A673 (cell line): Measurements from ENCODE around the gene TRPM3. TPM values are rescaled to one million over a fixed set of nuclear protein-coding genes. Genes with fewer than 3 reads are reported as not detected.

Experiments used
- BruUV-seq: library from RNA; stranded (reverse); fragments of 400-500 nt; replicated peaks from 2 replicates; lab custom pipeline; 2021; lab: Mats Ljungman, UMichigan
- CTCF ChIA-PET: fragments of 300-600 bp; sonication (Branson Sonifier 250); formaldehyde crosslinking; loops from one replicate; lab custom pipeline; 2022; ENCODE audit warnings: antibody characterized with exemption; lab: Charles Lee
- POLR2A ChIA-PET: fragments of 300-600 bp; sonication (Branson Sonifier 250); formaldehyde crosslinking; loops from one replicate; lab custom pipeline; 2022; ENCODE audit warnings: antibody characterized with exemption; ENCODE audit not compliant: low non-redundant PET; lab: Charles Lee
- DNase-seq: peaks from one replicate; pipeline ENCODE4 v3.0.0-alpha.2; 2015; ENCODE audit warnings: low spot score
- H3K27ac ChIP-seq: fragments of 200-600 bp; sonication (generic); 2 replicates; pipeline ENCODE4 v1.5.1; 2016; ENCODE audit warnings: mixed run types, low read depth, mild to moderate bottlenecking, mixed read lengths, antibody characterized with exemption, low read length; ENCODE audit not compliant: poor library complexity, severe bottlenecking
- H3K27me3 ChIP-seq: fragments of 200-600 bp; sonication (generic); replicated peaks from 2 replicates; pipeline ENCODE4 v1.6.1; 2017; ENCODE audit warnings: mixed run types, low read depth, mild to moderate bottlenecking, mixed read lengths, antibody characterized with exemption, low read length; ENCODE audit not compliant: insufficient read depth, poor library complexity
- H3K36me3 ChIP-seq: fragments of 200-600 bp; sonication (generic); 2 replicates; pipeline ENCODE4 v1.6.1; 2016; ENCODE audit warnings: mixed run types, mild to moderate bottlenecking, mixed read lengths, antibody characterized with exemption, low read length; ENCODE audit not compliant: insufficient read depth, poor library complexity, severe bottlenecking
- H3K4me1 ChIP-seq: fragments of 200-600 bp; sonication (generic); 2 replicates; pipeline ENCODE4 v1.6.1; 2017; ENCODE audit warnings: mixed run types, mild to moderate bottlenecking, mixed read lengths, antibody characterized with exemption, low read length; ENCODE audit not compliant: insufficient read depth, poor library complexity, severe bottlenecking
- H3K4me3 ChIP-seq: fragments of 200-600 bp; sonication (generic); 2 replicates; pipeline ENCODE4 v1.5.1; 2016; ENCODE audit warnings: low read depth, mixed run types, mild to moderate bottlenecking, mixed read lengths, low read length; ENCODE audit not compliant: poor library complexity, severe bottlenecking
- H3K9me3 ChIP-seq: fragments of 200-600 bp; sonication (generic); 2 replicates; pipeline ENCODE4 v1.6.1; 2016; ENCODE audit warnings: mixed run types, low read depth, mild to moderate bottlenecking, mixed read lengths, antibody characterized with exemption, low read length; ENCODE audit not compliant: poor library complexity, severe bottlenecking
- EZH2 ChIP-seq: fragments of 200-600 bp; sonication (generic); IDR thresholded peaks from 2 replicates; pipeline ENCODE4 v1.6.1; 2017; ENCODE audit warnings: borderline replicate concordance, low read depth, mild to moderate bottlenecking, mixed read lengths, antibody characterized with exemption, low read length; ENCODE audit not compliant: poor library complexity, severe bottlenecking
- intact Hi-C: fragments of 100-400 bp; cut with micrococcal nuclease; formaldehyde crosslinking; loops from one replicate; pipeline ENCODE4 v1.10.0; 2022; ENCODE audit not compliant: unreplicated experiment
- total RNA-seq: library from RNA; stranded (reverse); gene quantifications from 2 replicates; pipeline ENCODE4 v1.2.3, GENCODE V29; 2021
- TF ChIP-seq, protein P1 (sequence below): fragments of 300-800, 200-600 bp; sonication (generic); conservative IDR thresholded peaks from 2 replicates; pipeline ENCODE4 v1.5.1; 2017; ENCODE audit warnings: low read depth, mild to moderate bottlenecking, antibody characterized with exemption, low read length, moderate library complexity, mixed read lengths

The TRPM3 gene
- total RNA-seq, 1 experiment from 2014 or later: not detected

DNA sequence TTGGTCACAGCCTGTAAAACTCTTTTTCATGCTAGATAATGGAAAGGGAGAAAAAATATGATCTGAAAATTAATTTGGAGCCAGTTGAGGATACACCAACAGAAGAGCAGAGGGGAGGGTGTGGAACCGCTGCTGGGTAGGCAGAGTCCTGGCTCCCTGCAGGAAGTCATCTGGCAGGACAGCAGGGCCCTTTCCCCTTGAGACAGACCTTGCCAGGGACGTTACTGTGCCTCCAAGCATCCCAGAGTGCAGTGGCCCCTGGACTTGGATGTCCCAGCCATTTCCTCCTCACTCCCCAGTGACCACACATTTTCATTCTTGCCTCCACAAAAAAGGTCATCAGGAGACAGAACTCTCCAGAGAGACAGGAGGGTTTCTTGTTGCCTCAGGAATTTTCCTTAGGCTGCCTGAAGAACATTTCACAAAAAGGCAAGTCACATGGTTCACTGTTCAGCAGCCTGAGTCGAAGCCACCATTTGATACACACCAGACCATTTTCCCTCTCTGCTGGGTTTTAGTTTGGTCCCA is 5.9 kb downstream of the TRPM3 start:
- ChIA-PET CTCF (no interaction called here), POLR2A (no interaction called here)
- TF ChIP-seq, protein P1, sequence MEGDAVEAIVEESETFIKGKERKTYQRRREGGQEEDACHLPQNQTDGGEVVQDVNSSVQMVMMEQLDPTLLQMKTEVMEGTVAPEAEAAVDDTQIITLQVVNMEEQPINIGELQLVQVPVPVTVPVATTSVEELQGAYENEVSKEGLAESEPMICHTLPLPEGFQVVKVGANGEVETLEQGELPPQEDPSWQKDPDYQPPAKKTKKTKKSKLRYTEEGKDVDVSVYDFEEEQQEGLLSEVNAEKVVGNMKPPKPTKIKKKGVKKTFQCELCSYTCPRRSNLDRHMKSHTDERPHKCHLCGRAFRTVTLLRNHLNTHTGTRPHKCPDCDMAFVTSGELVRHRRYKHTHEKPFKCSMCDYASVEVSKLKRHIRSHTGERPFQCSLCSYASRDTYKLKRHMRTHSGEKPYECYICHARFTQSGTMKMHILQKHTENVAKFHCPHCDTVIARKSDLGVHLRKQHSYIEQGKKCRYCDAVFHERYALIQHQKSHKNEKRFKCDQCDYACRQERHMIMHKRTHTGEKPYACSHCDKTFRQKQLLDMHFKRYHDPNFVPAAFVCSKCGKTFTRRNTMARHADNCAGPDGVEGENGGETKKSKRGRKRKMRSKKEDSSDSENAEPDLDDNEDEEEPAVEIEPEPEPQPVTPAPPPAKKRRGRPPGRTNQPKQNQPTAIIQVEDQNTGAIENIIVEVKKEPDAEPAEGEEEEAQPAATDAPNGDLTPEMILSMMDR: no peak
- no peak for TF ChIP-seq EZH2
- H3K27ac ChIP-seq: no peak overlapping the region
- intact Hi-C loops: no loop called here
- no peaks in the 10 kb centered on the region for H3K9me3 ChIP-seq
- no peak overlapping the region for H3K4me3 ChIP-seq
- BruUV-seq: no TSS peak
- no peaks in the 10 kb centered on the region for H3K36me3 ChIP-seq
- H3K27me3 ChIP-seq: peaks cover 21% of the 10 kb centered on the region
- no peaks in the 10 kb centered on the region for H3K4me1 ChIP-seq
- DNase-seq: no peak

DNA sequence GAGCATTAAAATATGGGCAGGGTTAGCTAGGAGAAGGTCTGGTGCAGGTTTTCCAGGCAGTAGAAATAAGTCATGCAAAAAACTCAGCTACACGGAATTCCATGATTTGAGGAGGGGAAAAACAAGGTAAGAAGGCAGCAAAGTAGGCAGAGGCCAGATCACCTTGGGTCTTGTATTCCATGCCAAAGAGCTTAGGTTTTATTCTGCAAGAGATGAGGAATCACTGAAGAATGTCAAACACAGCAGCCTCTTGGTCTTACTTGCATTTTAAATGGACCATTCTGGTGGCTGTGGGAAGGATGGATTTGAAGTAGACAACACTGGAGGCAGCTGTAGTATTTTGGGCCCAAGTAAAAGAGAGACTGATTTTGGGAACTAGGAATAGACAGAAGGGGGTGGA is 8.6 kb downstream of the TRPM3 start:
- DNase-seq: no peak
- Histone ChIP-seq H3K4me3 (no peak overlapping the region), H3K9me3 (no peaks in the 10 kb centered on the region), H3K27me3 (peaks cover 8% of the 10 kb centered on the region), H3K27ac (no peak overlapping the region), H3K36me3 (no peaks in the 10 kb centered on the region), H3K4me1 (no peaks in the 10 kb centered on the region)
- BruUV-seq: no TSS peak
- CTCF ChIA-PET: no interaction called here
- no peak for TF ChIP-seq EZH2
- TF ChIP-seq, protein P1: no peak
- intact Hi-C loops: no loop called here
- POLR2A ChIA-PET: no interaction called here

DNA sequence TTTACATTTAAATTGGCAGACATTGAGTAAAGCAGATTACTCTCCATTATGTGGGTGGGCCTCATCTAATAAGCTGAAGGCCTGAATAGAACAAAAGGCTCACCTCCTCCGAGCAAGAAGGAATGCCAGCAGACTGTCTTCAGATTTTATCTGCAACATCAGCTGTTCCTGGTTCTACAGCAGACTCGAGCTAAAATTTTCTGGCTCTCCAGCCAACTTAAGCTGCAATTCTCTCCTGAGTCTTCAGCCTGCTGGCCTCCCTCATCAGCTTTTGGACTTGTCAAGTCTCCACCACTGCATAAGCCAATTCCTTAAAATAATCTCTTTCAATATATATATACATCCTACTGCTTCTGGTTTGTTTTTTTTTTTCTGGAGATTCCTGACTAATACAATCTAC is 12.5 kb downstream of the TRPM3 start:
- no peak for TF ChIP-seq EZH2
- TF ChIP-seq, protein P1: no peak
- CTCF ChIA-PET: no interaction called here

More for the DNA sequence above, 12.5 kb downstream of the TRPM3 start:
- H3K9me3 ChIP-seq: no peaks in the 10 kb centered on the region
- no peak overlapping the region for H3K4me3 ChIP-seq
- intact Hi-C loops: no loop called here
- H3K4me1 ChIP-seq: no peaks in the 10 kb centered on the region
- DNase-seq: no peak
- no TSS peak for BruUV-seq
- no peaks in the 10 kb centered on the region for H3K36me3 ChIP-seq
- H3K27me3 ChIP-seq: peaks cover 8% of the 10 kb centered on the region
- POLR2A ChIA-PET: no interaction called here
- H3K27ac ChIP-seq: no peak overlapping the region
